ENCODE results near the gene GRAMD1A. TPM values are rescaled to one million over a fixed set of nuclear protein-coding genes. Genes with fewer than 3 reads are reported as not detected.

GRAMD1A gene
- total RNA-seq, 3 donors from 2014 or later = 30.6 to 56.0 (median 38.6) TPM

DNA sequence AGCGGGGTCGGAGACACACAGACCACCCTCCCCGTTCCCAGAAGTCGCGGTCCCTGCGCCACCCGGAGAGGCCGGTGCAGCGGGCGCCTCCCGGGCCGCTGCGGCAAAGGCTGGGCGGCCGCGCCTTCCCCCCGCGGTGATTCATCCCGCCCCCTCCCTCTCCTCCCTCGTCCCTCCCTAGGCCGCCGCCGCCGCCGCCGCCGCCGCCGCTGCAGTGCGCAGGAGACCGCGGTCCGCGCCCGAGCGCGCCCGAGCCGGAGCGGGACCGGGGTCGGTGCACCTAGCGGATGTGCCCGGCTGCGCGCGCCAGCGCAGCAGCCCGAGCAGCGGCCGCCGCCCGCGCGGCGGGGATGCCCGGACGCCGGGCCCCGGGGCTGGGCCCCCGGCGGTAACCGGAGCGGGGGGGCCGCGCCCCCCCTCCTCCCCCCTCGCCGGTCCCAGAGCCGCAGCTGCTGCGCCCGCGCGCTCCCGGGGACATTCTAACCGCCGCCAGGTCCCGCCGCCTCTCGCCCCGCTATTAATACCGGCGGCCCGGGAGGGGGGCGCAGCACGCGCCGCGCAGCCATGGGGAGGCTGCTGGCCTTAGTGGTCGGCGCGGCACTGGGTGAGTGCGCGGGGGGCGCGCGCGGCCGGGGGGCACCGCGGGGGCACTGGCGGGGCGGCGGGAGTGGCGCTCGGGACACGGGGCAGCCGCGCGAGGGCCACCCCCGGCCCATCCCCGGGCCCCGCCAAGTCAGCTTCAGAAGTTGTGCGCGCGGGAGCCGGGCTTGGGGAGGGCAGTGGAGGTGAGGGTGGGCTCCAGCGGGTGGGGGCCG lies 30.3 kb downstream of the GRAMD1A start, which contains the start of gene SCN1B:
Gene SCN1B (plus strand): TSS at position 214 of the 815 bp plus-strand sequence. CDS start 351 bp downstream, at position 565.
- TF ChIP-seq POLR2A (IDR thresholded peaks at IDR 0.05) = no peak
- TF ChIP-seq, protein P1, sequence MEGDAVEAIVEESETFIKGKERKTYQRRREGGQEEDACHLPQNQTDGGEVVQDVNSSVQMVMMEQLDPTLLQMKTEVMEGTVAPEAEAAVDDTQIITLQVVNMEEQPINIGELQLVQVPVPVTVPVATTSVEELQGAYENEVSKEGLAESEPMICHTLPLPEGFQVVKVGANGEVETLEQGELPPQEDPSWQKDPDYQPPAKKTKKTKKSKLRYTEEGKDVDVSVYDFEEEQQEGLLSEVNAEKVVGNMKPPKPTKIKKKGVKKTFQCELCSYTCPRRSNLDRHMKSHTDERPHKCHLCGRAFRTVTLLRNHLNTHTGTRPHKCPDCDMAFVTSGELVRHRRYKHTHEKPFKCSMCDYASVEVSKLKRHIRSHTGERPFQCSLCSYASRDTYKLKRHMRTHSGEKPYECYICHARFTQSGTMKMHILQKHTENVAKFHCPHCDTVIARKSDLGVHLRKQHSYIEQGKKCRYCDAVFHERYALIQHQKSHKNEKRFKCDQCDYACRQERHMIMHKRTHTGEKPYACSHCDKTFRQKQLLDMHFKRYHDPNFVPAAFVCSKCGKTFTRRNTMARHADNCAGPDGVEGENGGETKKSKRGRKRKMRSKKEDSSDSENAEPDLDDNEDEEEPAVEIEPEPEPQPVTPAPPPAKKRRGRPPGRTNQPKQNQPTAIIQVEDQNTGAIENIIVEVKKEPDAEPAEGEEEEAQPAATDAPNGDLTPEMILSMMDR (IDR thresholded peaks at IDR 0.05) = peak in 1 of 3 donors; percentile 16
- peaks cover 0 to 4% of the 10 kb centered on the region in 2 donors for H3K4me1 ChIP-seq
- peaks cover 5% of the 10 kb centered on the region for H3K36me3 ChIP-seq
- H3K27ac ChIP-seq = peak within 1 kb of the TSS in 1 of 2 donors; percentile 55
- no peaks in the 10 kb centered on the region for H3K27me3 ChIP-seq
- intact Hi-C loops (cut with DNase I; ENCODE audit: low total_unique reads) = no loop called here
- H3K9me3 ChIP-seq = no peaks in the 10 kb centered on the region
- peak within 1 kb of the TSS; percentile 59 to 87 (median 61) for H3K4me3 ChIP-seq
- DNase-seq (ENCODE audit: low spot score in 2 of 2) = no peak

DNA sequence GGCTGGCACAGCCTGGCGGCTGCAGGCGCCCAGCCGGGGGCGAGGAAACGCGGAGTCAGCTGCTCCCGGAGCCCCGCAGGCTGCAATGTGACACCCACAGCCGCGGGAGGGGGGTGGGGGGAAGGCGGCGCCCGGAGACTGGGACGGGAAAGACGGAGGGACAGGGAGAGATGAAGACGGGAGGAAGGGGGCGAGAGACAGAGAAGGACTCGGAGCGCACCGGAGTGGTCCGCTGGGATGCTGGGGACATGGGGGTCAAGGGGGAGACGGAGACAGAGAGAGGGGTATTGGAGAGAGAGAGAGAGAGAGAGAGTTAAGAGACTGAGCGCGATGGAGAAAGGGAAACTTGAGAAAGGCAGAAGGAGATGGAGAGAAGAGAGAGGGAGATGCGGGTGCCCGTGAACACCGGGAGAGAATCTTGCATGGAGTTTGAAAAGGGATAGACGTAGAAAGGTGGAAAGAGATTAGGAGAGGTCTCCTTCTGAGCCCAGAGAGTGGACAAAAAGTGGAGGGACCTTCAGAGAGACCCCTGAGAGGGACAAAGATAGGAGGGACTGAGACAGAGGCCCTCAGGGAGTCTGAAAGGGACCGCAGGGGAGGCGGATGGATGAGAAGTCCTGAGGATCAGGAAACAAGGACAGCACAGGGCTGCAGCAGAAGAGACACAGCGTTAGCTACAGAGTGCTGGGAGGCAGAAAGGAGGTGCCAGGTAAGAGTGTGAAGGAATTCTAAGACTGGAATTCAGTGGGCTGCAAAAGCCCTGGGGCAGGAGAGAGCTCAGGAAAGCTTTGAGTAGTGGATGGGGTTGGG lies 31.2 kb downstream of the GRAMD1A start:
- no peak for TF ChIP-seq POLR2A (IDR thresholded peaks at IDR 0.05)
- TF ChIP-seq, protein P1 (IDR thresholded peaks at IDR 0.05) = no peak
- intact Hi-C loops (cut with DNase I; ENCODE audit: low total_unique reads) = no loop called here

DNA sequence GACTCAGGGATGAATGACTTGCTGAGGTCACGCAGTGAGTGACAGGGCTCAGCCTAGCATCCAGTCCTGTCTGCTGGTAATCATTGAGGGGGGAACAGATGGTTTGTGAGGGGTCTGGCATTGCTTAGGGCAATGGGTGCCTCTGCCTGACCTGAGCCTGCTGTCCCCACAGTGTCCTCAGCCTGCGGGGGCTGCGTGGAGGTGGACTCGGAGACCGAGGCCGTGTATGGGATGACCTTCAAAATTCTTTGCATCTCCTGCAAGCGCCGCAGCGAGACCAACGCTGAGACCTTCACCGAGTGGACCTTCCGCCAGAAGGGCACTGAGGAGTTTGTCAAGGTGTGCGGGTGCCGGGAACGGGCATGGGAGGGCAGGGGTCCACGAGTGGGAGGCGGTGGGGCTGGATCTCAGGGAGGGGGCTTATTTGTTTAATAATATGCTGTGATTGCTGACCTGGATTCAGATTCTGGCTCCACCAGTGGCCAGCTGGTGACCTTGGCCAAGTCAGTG lies 32.3 kb downstream of the GRAMD1A start:
- Histone ChIP-seq H3K27me3 (no peaks in the 10 kb centered on the region), H3K36me3 (no peaks in the 10 kb centered on the region), H3K4me3 (no peak overlapping the region), H3K9me3 (no peaks in the 10 kb centered on the region), H3K27ac (no peak overlapping the region), H3K4me1 (peaks cover 0 to 4% of the 10 kb centered on the region in 2 donors)
- DNase-seq (ENCODE audit: low spot score in 2 of 2) = no peak
- no peak for TF ChIP-seq POLR2A (IDR thresholded peaks at IDR 0.05)
- no peak for TF ChIP-seq POLR2AphosphoS5 (IDR thresholded peaks at IDR 0.05)
- TF ChIP-seq, protein P1 (IDR thresholded peaks at IDR 0.05) = no peak
- intact Hi-C loops (cut with DNase I; ENCODE audit: low total_unique reads) = no loop called here

More for the DNA sequence above, 31.2 kb downstream of the GRAMD1A start:
- Histone ChIP-seq H3K36me3 (peaks cover 4% of the 10 kb centered on the region), H3K4me3 (peak overlapping the region; percentile 59 to 87 (median 61)), H3K27ac (peak overlapping the region in 1 of 2 donors; percentile 55), H3K4me1 (peaks cover 0 to 4% of the 10 kb centered on the region in 2 donors), H3K9me3 (no peaks in the 10 kb centered on the region), H3K27me3 (no peaks in the 10 kb centered on the region)
- DNase-seq (ENCODE audit: low spot score in 2 of 2) = no peak

DNA sequence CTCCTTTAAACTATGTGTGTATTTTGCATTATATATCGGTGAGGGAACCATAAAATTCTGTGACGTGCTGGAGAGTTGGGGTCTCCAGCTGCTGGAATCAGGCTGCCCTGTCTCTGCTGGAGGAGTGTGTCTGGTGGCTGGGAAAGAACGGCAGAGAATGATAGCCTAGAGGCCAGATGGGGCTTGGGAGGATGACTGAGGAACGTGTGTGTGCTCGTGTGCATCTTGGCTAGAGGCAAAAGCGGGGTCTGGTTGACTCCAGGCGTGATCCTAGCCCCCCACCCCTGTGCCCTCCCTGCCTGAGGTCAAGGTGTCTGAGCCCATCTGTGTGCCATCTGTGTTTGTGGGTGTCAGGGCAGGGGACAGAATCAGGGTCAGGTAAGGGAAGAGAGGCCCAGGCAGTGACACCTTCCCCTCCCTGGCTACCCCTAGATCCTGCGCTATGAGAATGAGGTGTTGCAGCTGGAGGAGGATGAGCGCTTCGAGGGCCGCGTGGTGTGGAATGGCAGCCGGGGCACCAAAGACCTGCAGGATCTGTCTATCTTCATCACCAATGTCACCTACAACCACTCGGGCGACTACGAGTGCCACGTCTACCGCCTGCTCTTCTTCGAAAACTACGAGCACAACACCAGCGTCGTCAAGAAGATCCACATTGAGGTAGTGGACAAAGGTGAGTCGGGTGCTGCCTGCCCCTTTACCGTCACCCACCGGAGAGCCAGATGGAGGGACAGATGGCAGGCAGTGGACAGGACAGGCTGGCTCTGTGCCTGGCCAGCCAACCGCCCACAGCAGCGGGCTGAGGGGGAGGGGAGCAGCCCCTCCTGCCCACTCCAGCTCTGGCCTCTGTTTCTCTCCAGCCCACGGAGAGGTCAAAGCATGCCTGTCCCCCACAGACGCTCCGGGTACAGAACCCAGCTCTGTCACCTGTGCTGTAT lies 33.2 kb downstream of the GRAMD1A start:
- no peaks in the 10 kb centered on the region for H3K36me3 ChIP-seq
- H3K4me3 ChIP-seq = no peak overlapping the region
- no peak for DNase-seq (ENCODE audit: low spot score in 2 of 2)
- intact Hi-C loops (cut with DNase I; ENCODE audit: low total_unique reads) = no loop called here
- TF ChIP-seq POLR2A (IDR thresholded peaks at IDR 0.05) = no peak
- H3K9me3 ChIP-seq = no peaks in the 10 kb centered on the region
- H3K27me3 ChIP-seq = no peaks in the 10 kb centered on the region
- H3K4me1 ChIP-seq = peaks cover 0 to 4% of the 10 kb centered on the region in 2 donors
- no peak overlapping the region for H3K27ac ChIP-seq

DNA sequence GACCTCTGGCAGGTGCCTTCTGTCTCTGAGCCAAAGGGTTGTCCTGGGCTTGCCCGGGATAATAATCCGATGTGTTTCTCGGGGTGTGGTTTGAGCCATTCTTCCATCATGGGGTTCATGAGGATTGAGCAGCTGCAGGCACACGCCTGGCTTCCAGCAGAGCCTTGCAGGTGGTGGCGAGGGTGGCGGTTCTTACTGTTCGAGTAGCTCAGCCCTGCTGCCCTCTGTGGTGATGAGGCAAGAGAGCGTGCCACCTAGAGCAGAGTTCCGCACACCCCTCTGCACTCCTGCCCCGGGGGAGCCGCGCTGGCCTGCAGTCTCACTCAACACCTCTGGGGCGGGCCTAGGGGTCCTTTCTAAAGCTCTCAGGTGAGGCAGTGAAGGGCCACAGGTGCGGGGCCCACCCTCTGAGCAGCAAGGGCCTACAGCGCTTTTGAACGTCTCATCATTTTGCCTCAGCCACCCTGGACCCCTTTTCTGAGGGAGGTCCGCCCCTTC lies 33.9 kb downstream of the GRAMD1A start:
- intact Hi-C loops (cut with DNase I; ENCODE audit: low total_unique reads) = no loop called here
- no peaks in the 10 kb centered on the region for H3K9me3 ChIP-seq
- H3K27ac ChIP-seq = no peak overlapping the region
- no peak for DNase-seq (ENCODE audit: low spot score in 2 of 2)
- no peaks in the 10 kb centered on the region for H3K36me3 ChIP-seq
- TF ChIP-seq POLR2AphosphoS5 (IDR thresholded peaks at IDR 0.05) (no peak), POLR2A (IDR thresholded peaks at IDR 0.05) (no peak)
- TF ChIP-seq, protein P1 (IDR thresholded peaks at IDR 0.05) = no peak
- peaks cover 0 to 4% of the 10 kb centered on the region in 2 donors for H3K4me1 ChIP-seq
- no peaks in the 10 kb centered on the region for H3K27me3 ChIP-seq
- no peak overlapping the region for H3K4me3 ChIP-seq

All from breast epithelium (tissue), 4 donors.